ENCODE results near the gene LSM2. TPM values are rescaled to one million over a fixed set of nuclear protein-coding genes. Genes with fewer than 3 reads are reported as not detected.

The LSM2 gene
- total and polyA plus RNA-seq, 2 donors (not counting 1 experiment from before 2014, with no cell fraction given): 52.4 to 57.4 TPM

DNA sequence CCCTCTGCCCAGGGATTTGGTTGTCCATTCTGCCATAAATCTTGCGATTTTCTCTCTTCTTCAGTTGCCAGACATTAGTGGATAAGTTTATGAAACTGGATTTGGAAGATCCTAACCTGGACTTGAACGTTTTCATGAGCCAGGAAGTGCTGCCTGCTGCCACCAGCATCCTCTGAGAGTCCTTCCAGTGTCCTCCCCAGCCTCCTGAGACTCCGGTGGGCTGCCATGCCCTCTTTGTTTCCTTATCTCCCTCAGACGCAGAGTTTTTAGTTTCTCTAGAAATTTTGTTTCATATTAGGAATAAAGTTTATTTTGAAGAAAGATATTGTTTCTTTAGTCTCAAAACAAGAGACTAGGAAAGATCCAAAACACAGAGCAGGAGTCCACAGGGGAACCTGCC lies 44.4 kb downstream of the LSM2 start, which contains the start of gene SAPCD1:
Gene SAPCD1 (plus strand): TSS at position 301 of the 400 bp plus-strand sequence. CDS start 399 bp downstream, outside the sequence.
- ATAC-seq (ENCODE audit: low read depth) (no peak), DNase-seq (no peak)
- no peaks in the 10 kb centered on the region for H4K20me1 ChIP-seq (ENCODE audit: control insufficient read depth, insufficient read depth, low read length, poor library complexity, severe bottlenecking)
- no peaks in the 10 kb centered on the region for H3K79me2 ChIP-seq (ENCODE audit: control insufficient read depth, insufficient read depth, low read length)
- no peak within 1 kb of the TSS for H3K27ac ChIP-seq (ENCODE audit: low read length in 2 of 2)
- no peaks in the 10 kb centered on the region for H3K4me1 ChIP-seq (ENCODE audit: control insufficient read depth in 2 of 2, insufficient read depth in 2 of 2, low read length in 2 of 2)
- Mint-ChIP-seq H3K27ac (no peak within 1 kb of the TSS), H3K4me3 (no peak within 1 kb of the TSS), H3K9me3 (ENCODE audit: insufficient read depth) (no peaks in the 10 kb centered on the region), H3K4me1 (no peaks in the 10 kb centered on the region), H3K27me3 (no peaks in the 10 kb centered on the region)
- POLR2A ChIA-PET: no interaction called here
- 63% methylated on average over 1 of the region's 4 CpGs for WGBS (ENCODE audit: insufficient coverage)
- H3K9ac ChIP-seq (ENCODE audit: low read length): no peak within 1 kb of the TSS
- CTCF ChIA-PET: no interaction called here
- no peak for TF ChIP-seq EZH2 (IDR thresholded peaks at IDR 0.05; ENCODE audit: borderline replicate concordance, insufficient read depth, low read depth, low read length, poor library complexity, severe bottlenecking)
- TF ChIP-seq, protein P1, sequence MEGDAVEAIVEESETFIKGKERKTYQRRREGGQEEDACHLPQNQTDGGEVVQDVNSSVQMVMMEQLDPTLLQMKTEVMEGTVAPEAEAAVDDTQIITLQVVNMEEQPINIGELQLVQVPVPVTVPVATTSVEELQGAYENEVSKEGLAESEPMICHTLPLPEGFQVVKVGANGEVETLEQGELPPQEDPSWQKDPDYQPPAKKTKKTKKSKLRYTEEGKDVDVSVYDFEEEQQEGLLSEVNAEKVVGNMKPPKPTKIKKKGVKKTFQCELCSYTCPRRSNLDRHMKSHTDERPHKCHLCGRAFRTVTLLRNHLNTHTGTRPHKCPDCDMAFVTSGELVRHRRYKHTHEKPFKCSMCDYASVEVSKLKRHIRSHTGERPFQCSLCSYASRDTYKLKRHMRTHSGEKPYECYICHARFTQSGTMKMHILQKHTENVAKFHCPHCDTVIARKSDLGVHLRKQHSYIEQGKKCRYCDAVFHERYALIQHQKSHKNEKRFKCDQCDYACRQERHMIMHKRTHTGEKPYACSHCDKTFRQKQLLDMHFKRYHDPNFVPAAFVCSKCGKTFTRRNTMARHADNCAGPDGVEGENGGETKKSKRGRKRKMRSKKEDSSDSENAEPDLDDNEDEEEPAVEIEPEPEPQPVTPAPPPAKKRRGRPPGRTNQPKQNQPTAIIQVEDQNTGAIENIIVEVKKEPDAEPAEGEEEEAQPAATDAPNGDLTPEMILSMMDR (IDR thresholded peaks at IDR 0.05): no peak
- H3K36me3 ChIP-seq (replicated peaks in 1 of 2; ENCODE audit: control extremely low read depth in 1 of 2, control insufficient read depth in 1 of 2, extremely low read depth in 1 of 2, insufficient read depth in 2 of 2, low read length in 1 of 2): peaks cover 0 to 14% of the 10 kb centered on the region in 2 experiments
- H3K4me2 ChIP-seq (replicated peaks; ENCODE audit: low read depth, low read length, poor library complexity, severe bottlenecking): no peak within 1 kb of the TSS
- H2AFZ ChIP-seq (ENCODE audit: insufficient read depth, low read depth, low read length, poor library complexity, severe bottlenecking): no peak within 1 kb of the TSS
- no peak within 1 kb of the TSS for H3K4me3 ChIP-seq (ENCODE audit: control extremely low read depth in 1 of 5, extremely low read depth in 1 of 5, insufficient read depth in 1 of 5, low read depth in 2 of 5, low read length in 4 of 5)
- intact Hi-C loops (cut with micrococcal nuclease): no loop called here
- no peaks in the 10 kb centered on the region for H3K27me3 ChIP-seq (replicated peaks in 1 of 4; ENCODE audit: control extremely low read depth in 1 of 4, control insufficient read depth in 3 of 4, insufficient read depth in 4 of 4, low read length in 3 of 4)
- H3K9me3 ChIP-seq (ENCODE audit: control extremely low read depth in 1 of 3, control insufficient read depth in 2 of 3, insufficient read depth in 1 of 3, low read length in 2 of 3): no peaks in the 10 kb centered on the region

DNA sequence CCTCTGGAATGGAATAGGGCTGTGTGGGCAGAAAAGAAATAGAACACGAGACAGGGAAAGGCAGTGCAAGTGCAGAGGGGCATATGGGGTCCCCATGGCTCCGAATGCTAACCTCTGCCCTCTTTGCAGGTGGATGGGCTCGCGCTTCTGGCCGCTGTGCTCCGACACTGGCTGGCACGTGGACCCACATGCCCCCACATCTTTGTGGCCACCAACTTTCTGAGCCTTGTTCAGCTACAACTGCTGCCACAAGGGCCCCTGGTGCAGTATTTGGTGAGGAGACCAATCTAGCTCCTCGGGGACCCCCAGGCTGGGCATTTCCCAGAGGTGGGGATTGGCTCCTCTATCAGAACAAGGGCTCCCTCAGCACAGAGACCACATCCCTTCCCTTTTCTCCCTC lies 45.4 kb downstream of the LSM2 start:
- H3K27me3 ChIP-seq (replicated peaks in 1 of 4; ENCODE audit: control extremely low read depth in 1 of 4, control insufficient read depth in 3 of 4, insufficient read depth in 4 of 4, low read length in 3 of 4): no peaks in the 10 kb centered on the region
- no peaks in the 10 kb centered on the region for H3K9me3 ChIP-seq (ENCODE audit: control extremely low read depth in 1 of 3, control insufficient read depth in 2 of 3, insufficient read depth in 1 of 3, low read length in 2 of 3)
- H3K4me2 ChIP-seq (replicated peaks; ENCODE audit: low read depth, low read length, poor library complexity, severe bottlenecking): no peak overlapping the region
- ATAC-seq (ENCODE audit: low read depth) (no peak), DNase-seq (no peak)
- H4K20me1 ChIP-seq (ENCODE audit: control insufficient read depth, insufficient read depth, low read length, poor library complexity, severe bottlenecking): no peaks in the 10 kb centered on the region
- TF ChIP-seq EZH2 (IDR thresholded peaks at IDR 0.05; ENCODE audit: borderline replicate concordance, insufficient read depth, low read depth, low read length, poor library complexity, severe bottlenecking): no peak
- TF ChIP-seq, protein P1 (IDR thresholded peaks at IDR 0.05): no peak
- POLR2A ChIA-PET: interaction anchor here (0.6 kb wide), 2 partner anchors 10 to 71 kb away, joined by 3 to 7 read pairs; no protein-coding TSS in a partner anchor
- 100% methylated on average over 8 of the region's 8 CpGs for WGBS (ENCODE audit: insufficient coverage)
- Mint-ChIP-seq H3K4me1 (no peaks in the 10 kb centered on the region), H3K4me3 (no peak overlapping the region), H3K9me3 (ENCODE audit: insufficient read depth) (no peaks in the 10 kb centered on the region), H3K27me3 (no peaks in the 10 kb centered on the region), H3K27ac (no peak overlapping the region)
- CTCF ChIA-PET: no interaction called here
- H3K9ac ChIP-seq (ENCODE audit: low read length): no peak overlapping the region
- intact Hi-C loops (cut with micrococcal nuclease): no loop called here
- no peak overlapping the region for H2AFZ ChIP-seq (ENCODE audit: insufficient read depth, low read depth, low read length, poor library complexity, severe bottlenecking)
- H3K4me3 ChIP-seq (ENCODE audit: control extremely low read depth in 1 of 5, extremely low read depth in 1 of 5, insufficient read depth in 1 of 5, low read depth in 2 of 5, low read length in 4 of 5): no peak overlapping the region
- no peak overlapping the region for H3K27ac ChIP-seq (ENCODE audit: low read length in 2 of 2)
- H3K79me2 ChIP-seq (ENCODE audit: control insufficient read depth, insufficient read depth, low read length): no peaks in the 10 kb centered on the region
- peaks cover 0 to 14% of the 10 kb centered on the region in 2 experiments for H3K36me3 ChIP-seq (replicated peaks in 1 of 2; ENCODE audit: control extremely low read depth in 1 of 2, control insufficient read depth in 1 of 2, extremely low read depth in 1 of 2, insufficient read depth in 2 of 2, low read length in 1 of 2)
- no peaks in the 10 kb centered on the region for H3K4me1 ChIP-seq (ENCODE audit: control insufficient read depth in 2 of 2, insufficient read depth in 2 of 2, low read length in 2 of 2)
